Measurements from ENCODE around the gene TBC1D7. TPM values are rescaled to one million over a fixed set of nuclear protein-coding genes. Genes with fewer than 3 reads are reported as not detected.

Gene TBC1D7
- total and polyA plus RNA-seq, 10 of the 15 experiments (the other 5 are each of a cell fraction or from before 2014, with no cell fraction given): 20.1 to 65.9 (median 31.3) TPM

- TF ChIP-seq, protein P1, sequence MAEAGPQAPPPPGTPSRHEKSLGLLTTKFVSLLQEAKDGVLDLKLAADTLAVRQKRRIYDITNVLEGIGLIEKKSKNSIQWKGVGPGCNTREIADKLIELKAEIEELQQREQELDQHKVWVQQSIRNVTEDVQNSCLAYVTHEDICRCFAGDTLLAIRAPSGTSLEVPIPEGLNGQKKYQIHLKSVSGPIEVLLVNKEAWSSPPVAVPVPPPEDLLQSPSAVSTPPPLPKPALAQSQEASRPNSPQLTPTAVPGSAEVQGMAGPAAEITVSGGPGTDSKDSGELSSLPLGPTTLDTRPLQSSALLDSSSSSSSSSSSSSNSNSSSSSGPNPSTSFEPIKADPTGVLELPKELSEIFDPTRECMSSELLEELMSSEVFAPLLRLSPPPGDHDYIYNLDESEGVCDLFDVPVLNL (IDR thresholded peaks at IDR 0.05; ENCODE audit: low read depth, low read length): no peak
- no peak; the same call in 1 of the 2 replicates for TF ChIP-seq NR2F1 (conservative IDR thresholded peaks at IDR 0.05)
- no peak for TF ChIP-seq KDM1A (IDR thresholded peaks at IDR 0.05; ENCODE audit: borderline replicate concordance)
- TF ChIP-seq, protein P2, sequence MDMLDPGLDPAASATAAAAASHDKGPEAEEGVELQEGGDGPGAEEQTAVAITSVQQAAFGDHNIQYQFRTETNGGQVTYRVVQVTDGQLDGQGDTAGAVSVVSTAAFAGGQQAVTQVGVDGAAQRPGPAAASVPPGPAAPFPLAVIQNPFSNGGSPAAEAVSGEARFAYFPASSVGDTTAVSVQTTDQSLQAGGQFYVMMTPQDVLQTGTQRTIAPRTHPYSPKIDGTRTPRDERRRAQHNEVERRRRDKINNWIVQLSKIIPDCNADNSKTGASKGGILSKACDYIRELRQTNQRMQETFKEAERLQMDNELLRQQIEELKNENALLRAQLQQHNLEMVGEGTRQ (IDR thresholded peaks at IDR 0.05; ENCODE audit: borderline replicate concordance, low read depth, low read length): no peak
- no peak for TF ChIP-seq NFYA (IDR thresholded peaks at IDR 0.05; ENCODE audit: borderline replicate concordance, low read depth, low read length)
- TF ChIP-seq E2F8 (IDR thresholded peaks at IDR 0.05; ENCODE audit: low read depth, partially characterized antibody): no peak
- no peak for TF ChIP-seq ESRRA (IDR thresholded peaks at IDR 0.05; ENCODE audit: low read length)
- no peak for TF ChIP-seq RFX5 (IDR thresholded peaks at IDR 0.05; ENCODE audit: low read depth, low read length)
- TF ChIP-seq TCF7 (IDR thresholded peaks at IDR 0.05; ENCODE audit: borderline replicate concordance): no peak
- TF ChIP-seq NR2C2 (IDR thresholded peaks at IDR 0.05; ENCODE audit: borderline replicate concordance, control insufficient read depth, insufficient read length, low read depth): no peak
- no peak for TF ChIP-seq SIX5 (IDR thresholded peaks at IDR 0.05; ENCODE audit: low read depth, low read length, severe bottlenecking)
- no peak for TF ChIP-seq ZNF24 (IDR thresholded peaks at IDR 0.05)
- peak; percentile 90 for TF ChIP-seq BCL11A (IDR thresholded peaks at IDR 0.05; ENCODE audit: low read depth, low read length)
- TF ChIP-seq SIN3A (IDR thresholded peaks at IDR 0.05; ENCODE audit: low read depth, low read length): no peak
- no peak for TF ChIP-seq TAF1 (IDR thresholded peaks at IDR 0.05; ENCODE audit: borderline replicate concordance, low read depth, low read length)
- TF ChIP-seq KAT2A (conservative IDR thresholded peaks at IDR 0.05; ENCODE audit: control insufficient read depth, low read depth, low read length): no peak
- TF ChIP-seq PML (IDR thresholded peaks at IDR 0.05; ENCODE audit: low read length): no peak
- no peak for TF ChIP-seq ZZZ3 (IDR thresholded peaks at IDR 0.05; ENCODE audit: control insufficient read depth, insufficient read length, low read depth)
- no peak for TF ChIP-seq ZNF274 (IDR thresholded peaks at IDR 0.05; ENCODE audit: insufficient read depth, insufficient read length)
- TF ChIP-seq, protein P3, sequence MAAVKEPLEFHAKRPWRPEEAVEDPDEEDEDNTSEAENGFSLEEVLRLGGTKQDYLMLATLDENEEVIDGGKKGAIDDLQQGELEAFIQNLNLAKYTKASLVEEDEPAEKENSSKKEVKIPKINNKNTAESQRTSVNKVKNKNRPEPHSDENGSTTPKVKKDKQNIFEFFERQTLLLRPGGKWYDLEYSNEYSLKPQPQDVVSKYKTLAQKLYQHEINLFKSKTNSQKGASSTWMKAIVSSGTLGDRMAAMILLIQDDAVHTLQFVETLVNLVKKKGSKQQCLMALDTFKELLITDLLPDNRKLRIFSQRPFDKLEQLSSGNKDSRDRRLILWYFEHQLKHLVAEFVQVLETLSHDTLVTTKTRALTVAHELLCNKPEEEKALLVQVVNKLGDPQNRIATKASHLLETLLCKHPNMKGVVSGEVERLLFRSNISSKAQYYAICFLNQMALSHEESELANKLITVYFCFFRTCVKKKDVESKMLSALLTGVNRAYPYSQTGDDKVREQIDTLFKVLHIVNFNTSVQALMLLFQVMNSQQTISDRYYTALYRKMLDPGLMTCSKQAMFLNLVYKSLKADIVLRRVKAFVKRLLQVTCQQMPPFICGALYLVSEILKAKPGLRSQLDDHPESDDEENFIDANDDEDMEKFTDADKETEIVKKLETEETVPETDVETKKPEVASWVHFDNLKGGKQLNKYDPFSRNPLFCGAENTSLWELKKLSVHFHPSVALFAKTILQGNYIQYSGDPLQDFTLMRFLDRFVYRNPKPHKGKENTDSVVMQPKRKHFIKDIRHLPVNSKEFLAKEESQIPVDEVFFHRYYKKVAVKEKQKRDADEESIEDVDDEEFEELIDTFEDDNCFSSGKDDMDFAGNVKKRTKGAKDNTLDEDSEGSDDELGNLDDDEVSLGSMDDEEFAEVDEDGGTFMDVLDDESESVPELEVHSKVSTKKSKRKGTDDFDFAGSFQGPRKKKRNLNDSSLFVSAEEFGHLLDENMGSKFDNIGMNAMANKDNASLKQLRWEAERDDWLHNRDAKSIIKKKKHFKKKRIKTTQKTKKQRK (IDR thresholded peaks at IDR 0.05; ENCODE audit: low read depth, low read length): no peak
- no peak for TF ChIP-seq TARDBP (IDR thresholded peaks at IDR 0.05; ENCODE audit: borderline replicate concordance)
- no peak for TF ChIP-seq LARP7 (IDR thresholded peaks at IDR 0.05)
- TF ChIP-seq CBX3 (IDR thresholded peaks at IDR 0.05; ENCODE audit: borderline replicate concordance, low read depth): no peak
- no peak for TF ChIP-seq RAD51 (IDR thresholded peaks at IDR 0.05)
- no peak; the same call in 1 of the 2 replicates for TF ChIP-seq SMARCA5 (IDR thresholded peaks at IDR 0.05)
- no peak for TF ChIP-seq NBN (IDR thresholded peaks at IDR 0.05)
These were observed 23.6 kb downstream of the TBC1D7 start (continued) for GRCh38 chr6:13304580-13305260.

All from GM12878 (cell line).